ENCODE results near the gene CCDC57.

GRCh38 chr17:82232322-82232820 is 19.7 kb upstream of the CCDC57 start:
- TF ChIP-seq EZH2 (IDR thresholded peaks at IDR 0.05; ENCODE audit: insufficient read depth, poor library complexity, severe bottlenecking) (no peak), EZH2phosphoT487 (IDR thresholded peaks at IDR 0.05; ENCODE audit: insufficient read depth, low read depth) (no peak)
